Testis (tissue), 2 donors: ENCODE measurements around the gene SEC24C.

Source experiments
- POLR2A ChIP-seq: fragments of 450-650 bp; IDR thresholded peaks from one replicate; pipeline ENCODE4 v1.6.1; 2017; ENCODE audit warnings: antibody characterized with exemption, mild to moderate bottlenecking, moderate library complexity
- TF ChIP-seq, protein P1 (sequence below), 3 experiments: fragments of 450-650 bp in 2 of 3; fragments of 200-600 bp in 1 of 3; sonication (generic) in 1 of 3; IDR thresholded peaks; one replicate each; pipeline ENCODE4 v1.5.1; 2016 to 2019; ENCODE audit warnings: antibody characterized with exemption in 3 of 3, mild to moderate bottlenecking in 2 of 3, moderate library complexity in 1 of 3

DNA sequence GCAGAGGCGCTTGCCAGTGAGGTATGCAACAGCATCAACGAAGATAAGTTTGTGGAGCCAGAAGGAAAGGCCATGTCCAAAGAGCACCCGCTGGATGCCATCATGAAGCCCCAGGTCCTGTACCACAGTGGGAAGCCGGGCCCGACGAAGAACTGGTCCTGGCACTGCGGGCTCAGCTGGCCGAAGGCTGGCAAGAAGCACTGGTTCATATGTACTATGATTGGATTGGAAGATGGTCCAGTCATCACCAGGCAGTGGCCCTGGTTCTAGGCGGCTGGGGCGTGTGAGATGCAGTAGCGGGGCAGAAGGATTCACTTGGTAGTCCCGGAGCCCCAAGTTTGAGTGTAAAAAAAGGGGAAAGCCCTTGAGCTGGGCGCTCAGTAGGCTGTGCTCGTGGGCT lies 63.3 kb downstream of the SEC24C start:
- TF ChIP-seq, protein P1, sequence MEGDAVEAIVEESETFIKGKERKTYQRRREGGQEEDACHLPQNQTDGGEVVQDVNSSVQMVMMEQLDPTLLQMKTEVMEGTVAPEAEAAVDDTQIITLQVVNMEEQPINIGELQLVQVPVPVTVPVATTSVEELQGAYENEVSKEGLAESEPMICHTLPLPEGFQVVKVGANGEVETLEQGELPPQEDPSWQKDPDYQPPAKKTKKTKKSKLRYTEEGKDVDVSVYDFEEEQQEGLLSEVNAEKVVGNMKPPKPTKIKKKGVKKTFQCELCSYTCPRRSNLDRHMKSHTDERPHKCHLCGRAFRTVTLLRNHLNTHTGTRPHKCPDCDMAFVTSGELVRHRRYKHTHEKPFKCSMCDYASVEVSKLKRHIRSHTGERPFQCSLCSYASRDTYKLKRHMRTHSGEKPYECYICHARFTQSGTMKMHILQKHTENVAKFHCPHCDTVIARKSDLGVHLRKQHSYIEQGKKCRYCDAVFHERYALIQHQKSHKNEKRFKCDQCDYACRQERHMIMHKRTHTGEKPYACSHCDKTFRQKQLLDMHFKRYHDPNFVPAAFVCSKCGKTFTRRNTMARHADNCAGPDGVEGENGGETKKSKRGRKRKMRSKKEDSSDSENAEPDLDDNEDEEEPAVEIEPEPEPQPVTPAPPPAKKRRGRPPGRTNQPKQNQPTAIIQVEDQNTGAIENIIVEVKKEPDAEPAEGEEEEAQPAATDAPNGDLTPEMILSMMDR (IDR thresholded peaks at IDR 0.05): no peak
- no peak for TF ChIP-seq POLR2A
